Lower leg skin (tissue), 3 donors: ENCODE data around the gene ADAMTS6.

Source experiments
- CTCF ChIP-seq, 3 donors: fragments of 450-650 bp; IDR thresholded peaks; one replicate each; pipeline ENCODE4 v1.5.1; 2016; ENCODE audit warnings: antibody characterized with exemption in 3 of 3, mild to moderate bottlenecking in 3 of 3, moderate library complexity in 2 of 3
- POLR2A ChIP-seq, 2 donors: fragments of 450-650 bp; IDR thresholded peaks; one replicate each; pipeline ENCODE4 v1.6.1; 2016 to 2017; ENCODE audit warnings: antibody characterized with exemption in 2 of 2, mild to moderate bottlenecking in 1 of 2, moderate library complexity in 1 of 2

GRCh38 chr5:65474130-65474711 is 7.5 kb downstream of the ADAMTS6 start:
- no peak for TF ChIP-seq CTCF (IDR thresholded peaks at IDR 0.05)
- TF ChIP-seq POLR2A (IDR thresholded peaks at IDR 0.05), result no peak
